Vagina (tissue), 2 donors: Measurements from ENCODE around the gene EMID1. TPM values are rescaled to one million over a fixed set of nuclear protein-coding genes. Genes with fewer than 3 reads are reported as not detected.

ENCODE experiments used
- DNase-seq, 2 donors: peaks; one replicate each; pipeline ENCODE4 v3.0.0-alpha.2; 2017; ENCODE audit errors: extremely low spot score in 2 of 2
- H3K27ac ChIP-seq: fragments of 200-600 bp; sonication (generic); one replicate; pipeline ENCODE4 v1.5.1; 2019
- H3K27me3 ChIP-seq: fragments of 200-600 bp; sonication (generic); one replicate; pipeline ENCODE4 v1.5.1; 2019
- H3K36me3 ChIP-seq, 2 donors: fragments of 200-600 bp; sonication (generic); one replicate each; pipeline ENCODE4 v1.5.1; 2017 to 2019
- H3K4me1 ChIP-seq: fragments of 200-600 bp; sonication (generic); one replicate; pipeline ENCODE4 v1.5.1; 2019
- H3K4me3 ChIP-seq, 2 donors: fragments of 200-600 bp; sonication (generic); 1 replicate in 1 of 2; 2 replicates in 1 of 2; pipeline ENCODE4 v1.5.1; 2016 to 2019
- H3K9me3 ChIP-seq: fragments of 200-600 bp; sonication (generic); one replicate; pipeline ENCODE4 v1.5.1; 2019
- CTCF ChIP-seq, 3 experiments: fragments of 450-650 bp in 2 of 3; fragments of 200-600 bp in 1 of 3; sonication (generic) in 1 of 3; IDR thresholded peaks; one replicate each; pipeline ENCODE4 v1.5.1; 2017 to 2019; ENCODE audit warnings: antibody characterized with exemption in 3 of 3, mild to moderate bottlenecking in 2 of 3, moderate library complexity in 2 of 3
- POLR2A ChIP-seq, 2 donors: fragments of 450-650 bp; IDR thresholded peaks; one replicate each; pipeline ENCODE4 v1.6.1; 2017; ENCODE audit warnings: antibody characterized with exemption in 2 of 2, mild to moderate bottlenecking in 2 of 2, moderate library complexity in 2 of 2
- POLR2AphosphoS5 ChIP-seq, 2 donors: sonication (generic); formaldehyde crosslinking; IDR thresholded peaks; one replicate each; pipeline ENCODE4 v1.9.0; 2017; ENCODE audit warnings: antibody characterized with exemption in 2 of 2, mild to moderate bottlenecking in 2 of 2, low read depth in 1 of 2; ENCODE audit not compliant: insufficient read depth in 1 of 2
- intact Hi-C: fragments of 100-400 bp; cut with DNase I; formaldehyde crosslinking; loops from one replicate; pipeline ENCODE4 v1.15.1; 2023
- total RNA-seq: library from RNA; depleted of rRNA; stranded (reverse); fragments of >200 nt; gene quantifications from one replicate; pipeline ENCODE4 v1.2.3, GENCODE V29; 2016

The EMID1 gene
- total RNA-seq, 1 donor from 2014 or later: 2.5 TPM

GRCh38 chr22:29300467-29300806 is 94.7 kb downstream of the EMID1 start:
- DNase-seq: no peak
- TF ChIP-seq CTCF (IDR thresholded peaks at IDR 0.05) (no peak), POLR2A (IDR thresholded peaks at IDR 0.05) (no peak), POLR2AphosphoS5 (IDR thresholded peaks at IDR 0.05; ENCODE audit: insufficient read depth in 1 of 2, low read depth in 1 of 2) (no peak)
- H3K27ac ChIP-seq: no peak overlapping the region
- intact Hi-C loops: loop anchor here (2.0 kb wide), 1 partner anchor 58 kb away; no protein-coding TSS in a partner anchor
- H3K9me3 ChIP-seq: no peaks in the 10 kb centered on the region
- no peaks in the 10 kb centered on the region for H3K27me3 ChIP-seq
- H3K4me1 ChIP-seq: no peaks in the 10 kb centered on the region
- peaks cover 2 to 45% of the 10 kb centered on the region in 2 donors for H3K36me3 ChIP-seq
- H3K4me3 ChIP-seq: no peak overlapping the region

DNA sequence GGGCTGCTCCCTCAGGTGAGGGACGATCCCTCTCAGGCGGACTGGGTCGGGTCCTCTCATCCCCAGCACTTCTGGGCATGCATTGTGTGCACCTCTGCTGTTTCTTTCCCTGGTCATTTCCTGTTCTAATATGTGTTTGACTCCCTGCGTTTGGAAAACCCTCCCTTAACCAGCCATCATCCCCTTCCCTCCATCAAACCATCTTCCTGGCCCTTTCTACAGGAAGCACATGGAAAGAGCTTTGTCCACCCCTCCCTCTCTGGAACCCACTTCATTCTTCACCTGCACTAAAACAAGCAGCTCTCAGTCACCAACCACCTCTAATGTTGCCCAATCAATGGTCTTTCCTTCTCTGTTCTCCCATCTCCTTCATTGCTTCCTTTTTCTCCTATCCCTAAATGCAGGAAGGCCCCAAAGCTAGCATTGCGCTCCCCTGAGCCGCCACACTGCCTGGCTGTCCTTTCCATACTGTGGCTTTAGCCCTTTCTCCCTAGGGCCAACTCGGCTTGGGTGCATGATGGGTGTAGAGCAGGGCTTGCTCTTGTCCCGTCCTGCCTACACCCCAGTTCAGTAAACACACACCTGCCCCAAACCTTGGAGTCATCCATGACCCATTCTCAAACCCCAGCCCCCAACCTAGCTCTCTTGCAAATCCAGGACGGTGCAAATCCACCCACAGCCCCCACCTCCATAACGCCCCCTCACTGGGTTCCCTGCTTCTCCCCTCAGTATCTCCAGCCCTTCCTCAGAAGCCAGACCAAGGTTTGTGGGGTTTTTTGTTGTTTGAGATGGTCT is 95.3 kb downstream of the EMID1 start:
- intact Hi-C loops: loop anchor here (2.0 kb wide), 1 partner anchor 58 kb away; no protein-coding TSS in a partner anchor
- TF ChIP-seq POLR2AphosphoS5 (IDR thresholded peaks at IDR 0.05; ENCODE audit: insufficient read depth in 1 of 2, low read depth in 1 of 2): no peak
- TF ChIP-seq CTCF (IDR thresholded peaks at IDR 0.05): no peak
- TF ChIP-seq POLR2A (IDR thresholded peaks at IDR 0.05): no peak
- no peaks in the 10 kb centered on the region for H3K4me1 ChIP-seq
- no peaks in the 10 kb centered on the region for H3K27me3 ChIP-seq
- no peak for DNase-seq
- H3K27ac ChIP-seq: no peak overlapping the region
- H3K4me3 ChIP-seq: no peak overlapping the region
- H3K9me3 ChIP-seq: no peaks in the 10 kb centered on the region
- peaks cover 2 to 39% of the 10 kb centered on the region in 2 donors for H3K36me3 ChIP-seq

GRCh38 chr22:29301716-29302401 is 96.2 kb downstream of the EMID1 start:
- no peak for TF ChIP-seq POLR2A (IDR thresholded peaks at IDR 0.05)
- Histone ChIP-seq H3K4me1 (no peaks in the 10 kb centered on the region), H3K9me3 (no peaks in the 10 kb centered on the region), H3K36me3 (peaks cover 2 to 31% of the 10 kb centered on the region in 2 donors), H3K27ac (no peak overlapping the region), H3K4me3 (no peak overlapping the region), H3K27me3 (no peaks in the 10 kb centered on the region)
- no peak for DNase-seq
- intact Hi-C loops: loop anchor here (2.0 kb wide), 1 partner anchor 57 kb away; no protein-coding TSS in a partner anchor

GRCh38 chr22:29302402-29302680 is 96.6 kb downstream of the EMID1 start:
- no peaks in the 10 kb centered on the region for H3K9me3 ChIP-seq
- no peak for DNase-seq
- no peak overlapping the region for H3K27ac ChIP-seq
- intact Hi-C loops: no loop called here
- H3K36me3 ChIP-seq: peaks cover 2 to 26% of the 10 kb centered on the region in 2 donors
- H3K27me3 ChIP-seq: no peaks in the 10 kb centered on the region
- no peak overlapping the region for H3K4me3 ChIP-seq
- H3K4me1 ChIP-seq: no peaks in the 10 kb centered on the region
- TF ChIP-seq POLR2AphosphoS5 (IDR thresholded peaks at IDR 0.05; ENCODE audit: insufficient read depth in 1 of 2, low read depth in 1 of 2) (no peak), POLR2A (IDR thresholded peaks at IDR 0.05) (no peak), CTCF (IDR thresholded peaks at IDR 0.05) (no peak)

- H3K27ac ChIP-seq: no peak overlapping the region
- DNase-seq: no peak
- no peak overlapping the region for H3K4me3 ChIP-seq
Observed at GRCh38 chr22:29302681-29303465, 97.2 kb downstream of the EMID1 start.

More at GRCh38 chr22:29302681-29303465, 97.2 kb downstream of the EMID1 start:
- TF ChIP-seq POLR2A (IDR thresholded peaks at IDR 0.05): no peak
- no peak for TF ChIP-seq CTCF (IDR thresholded peaks at IDR 0.05)
- TF ChIP-seq POLR2AphosphoS5 (IDR thresholded peaks at IDR 0.05; ENCODE audit: insufficient read depth in 1 of 2, low read depth in 1 of 2): no peak
- Histone ChIP-seq H3K4me1 (peaks cover 4% of the 10 kb centered on the region), H3K27me3 (no peaks in the 10 kb centered on the region), H3K9me3 (no peaks in the 10 kb centered on the region), H3K36me3 (peaks cover 2 to 21% of the 10 kb centered on the region in 2 donors)
- intact Hi-C loops: no loop called here
